ENCODE data around the gene EMD. TPM values are rescaled to one million over a fixed set of nuclear protein-coding genes. Genes with fewer than 3 reads are reported as not detected.

Gene EMD
- total and polyA plus RNA-seq, 10 of the 15 experiments (the other 5 are each of a cell fraction or from before 2014, with no cell fraction given) = 0.76 to 100 (median 43.2) TPM

- intact Hi-C loops (cut with micrococcal nuclease; ENCODE audit: unreplicated experiment) = no loop called here
- no peaks in the 10 kb centered on the region for H3K27me3 ChIP-seq (replicated peaks in 1 of 2; ENCODE audit: control insufficient read depth in 2 of 2, insufficient read depth in 2 of 2, low read length in 1 of 2)
- 67% methylated on average over 20 of the region's 20 CpGs for whole genome bisulfite sequencing (ENCODE audit: insufficient coverage, insufficient replicate concordance, low lambda C conversion rate, missing lambda C conversion rate)
- H3K4me1 ChIP-seq (ENCODE audit: control insufficient read depth, insufficient read depth, low read length) = no peaks in the 10 kb centered on the region
- ATAC-seq = no peak
- no peak overlapping the region for H3K9ac ChIP-seq (ENCODE audit: control insufficient read depth, insufficient read depth, low read length)
- ChIA-PET POLR2A (no interaction called here), RAD21 (ENCODE audit: unreplicated experiment) (no interaction called here), CTCF (no interaction called here), SMC1A (ENCODE audit: uncharacterized antibody, unreplicated experiment) (no interaction called here)
- TF ChIP-seq CBX5 (IDR thresholded peaks at IDR 0.05; ENCODE audit: low read depth) = no peak
- no peak for TF ChIP-seq MLLT1 (IDR thresholded peaks at IDR 0.05)
- TF ChIP-seq TCF3 (IDR thresholded peaks at IDR 0.05; ENCODE audit: borderline replicate concordance, insufficient read depth, low read depth, low read length) = 0 out of 2 replicates have a peak, but pooled peaks have one; percentile 9
- TF ChIP-seq ELK1 (IDR thresholded peaks at IDR 0.05; ENCODE audit: low read depth, low read length) = no peak
- peak; percentile 28 for TF ChIP-seq POLR2A (IDR thresholded peaks at IDR 0.05; ENCODE audit: low read depth, low read length)
- no peak for FAIRE-seq
- in situ Hi-C loops (cut with MboI) = no loop called here
- DNase-seq (ENCODE audit: low read depth, low spot score) = no peak
- H3K4me3 ChIP-seq = no peak overlapping the region
- H4K20me1 ChIP-seq (ENCODE audit: control insufficient read depth, insufficient read depth) = no peaks in the 10 kb centered on the region
- H3K79me2 ChIP-seq (ENCODE audit: control insufficient read depth, insufficient read depth, low read length) = peaks cover 25% of the 10 kb centered on the region
- no TSS peak for BruUV-seq (replicated peaks)
- H3K9me3 ChIP-seq (replicated peaks; ENCODE audit: control insufficient read depth, insufficient read depth, low read length) = no peaks in the 10 kb centered on the region; the same call in 2 of the 3 replicates
- no peak overlapping the region for H3K4me2 ChIP-seq (ENCODE audit: control insufficient read depth, insufficient read depth)
- no peak overlapping the region for H2AFZ ChIP-seq (ENCODE audit: control insufficient read depth, low read depth, low read length)
- peaks cover 6 to 44% of the 10 kb centered on the region in 2 experiments; a peak in 3 of 4 replicates for H3K36me3 ChIP-seq (ENCODE audit: control insufficient read depth in 2 of 2, insufficient read depth in 2 of 2, low read length in 1 of 2)
- no peak overlapping the region for H3K27ac ChIP-seq (ENCODE audit: control insufficient read depth, insufficient read depth)
Measured at GRCh38 chrX:154365052-154365600, 14.0 kb upstream of the EMD start.
